GM13977 (cell line): ENCODE data around the gene ARL14EP.

Experiments used
- DNase-seq: peaks from one replicate; pipeline ENCODE4 v3.0.0; 2012; ENCODE audit warnings: low spot score
- in situ Hi-C: fragments of 300-500 bp; cut with MboI; formaldehyde crosslinking; loops from one replicate; pipeline ENCODE4 v1.12.0; 2022; ENCODE audit warnings: low sequenced_read_pairs, low pct_unique_long_range_greater_than_20kb, mixed read lengths, inconsistent platforms; ENCODE audit not compliant: unreplicated experiment
- TF ChIP-seq, protein P1 (sequence below): IDR thresholded peaks from 2 replicates; pipeline ENCODE4 v1.5.1; 2012; ENCODE audit warnings: mild to moderate bottlenecking, control low read depth; ENCODE audit not compliant: insufficient read depth; ENCODE audit errors: extremely low read depth, missing control alignments

The ARL14EP gene

DNA sequence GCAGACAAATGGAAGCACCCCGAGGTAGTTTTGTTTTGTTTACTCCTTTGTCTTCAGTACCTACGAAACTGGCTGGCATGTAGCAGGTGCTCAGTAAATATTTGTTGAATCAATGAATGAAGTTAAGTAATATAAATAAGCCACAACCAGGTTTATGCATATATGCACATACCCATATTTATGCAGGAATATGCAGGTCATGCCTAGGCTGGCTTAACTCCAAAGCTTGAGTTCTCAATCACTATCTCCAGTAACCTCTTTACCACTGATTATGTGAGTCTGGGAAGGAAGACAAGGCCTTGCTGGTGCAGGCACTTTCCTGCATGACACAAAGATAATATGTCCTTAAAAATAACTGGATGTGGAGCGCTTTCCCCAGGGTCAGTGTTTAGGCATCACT lies 27.5 kb downstream of the ARL14EP start:
- TF ChIP-seq, protein P1, sequence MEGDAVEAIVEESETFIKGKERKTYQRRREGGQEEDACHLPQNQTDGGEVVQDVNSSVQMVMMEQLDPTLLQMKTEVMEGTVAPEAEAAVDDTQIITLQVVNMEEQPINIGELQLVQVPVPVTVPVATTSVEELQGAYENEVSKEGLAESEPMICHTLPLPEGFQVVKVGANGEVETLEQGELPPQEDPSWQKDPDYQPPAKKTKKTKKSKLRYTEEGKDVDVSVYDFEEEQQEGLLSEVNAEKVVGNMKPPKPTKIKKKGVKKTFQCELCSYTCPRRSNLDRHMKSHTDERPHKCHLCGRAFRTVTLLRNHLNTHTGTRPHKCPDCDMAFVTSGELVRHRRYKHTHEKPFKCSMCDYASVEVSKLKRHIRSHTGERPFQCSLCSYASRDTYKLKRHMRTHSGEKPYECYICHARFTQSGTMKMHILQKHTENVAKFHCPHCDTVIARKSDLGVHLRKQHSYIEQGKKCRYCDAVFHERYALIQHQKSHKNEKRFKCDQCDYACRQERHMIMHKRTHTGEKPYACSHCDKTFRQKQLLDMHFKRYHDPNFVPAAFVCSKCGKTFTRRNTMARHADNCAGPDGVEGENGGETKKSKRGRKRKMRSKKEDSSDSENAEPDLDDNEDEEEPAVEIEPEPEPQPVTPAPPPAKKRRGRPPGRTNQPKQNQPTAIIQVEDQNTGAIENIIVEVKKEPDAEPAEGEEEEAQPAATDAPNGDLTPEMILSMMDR = no peak
- in situ Hi-C loops = loop anchor here (10.0 kb wide), 1 partner anchor 564 kb away; no protein-coding TSS in a partner anchor
- DNase-seq = no peak

DNA sequence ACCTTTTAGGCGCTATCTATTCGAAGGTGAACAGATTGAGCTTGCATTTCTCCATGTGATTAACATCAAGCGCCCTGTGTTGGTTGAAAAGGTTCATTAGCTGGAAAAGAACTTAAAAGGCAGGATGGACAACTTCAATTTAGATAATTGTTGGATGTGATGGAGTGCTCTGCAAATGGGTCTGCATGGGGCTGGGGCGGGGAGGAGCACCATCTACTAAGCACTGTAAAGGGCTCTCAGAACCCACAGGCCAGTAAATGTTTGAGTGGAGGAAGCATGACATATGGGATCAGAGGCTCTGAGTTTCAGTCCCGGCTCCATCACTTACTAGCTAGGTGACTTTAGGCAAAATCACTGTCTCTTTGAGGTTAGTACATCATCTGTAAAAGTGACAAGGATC lies 28.2 kb downstream of the ARL14EP start:
- in situ Hi-C loops = loop anchor here (10.0 kb wide), 1 partner anchor 564 kb away; no protein-coding TSS in a partner anchor
- DNase-seq = no peak
- TF ChIP-seq, protein P1 = no peak

DNA sequence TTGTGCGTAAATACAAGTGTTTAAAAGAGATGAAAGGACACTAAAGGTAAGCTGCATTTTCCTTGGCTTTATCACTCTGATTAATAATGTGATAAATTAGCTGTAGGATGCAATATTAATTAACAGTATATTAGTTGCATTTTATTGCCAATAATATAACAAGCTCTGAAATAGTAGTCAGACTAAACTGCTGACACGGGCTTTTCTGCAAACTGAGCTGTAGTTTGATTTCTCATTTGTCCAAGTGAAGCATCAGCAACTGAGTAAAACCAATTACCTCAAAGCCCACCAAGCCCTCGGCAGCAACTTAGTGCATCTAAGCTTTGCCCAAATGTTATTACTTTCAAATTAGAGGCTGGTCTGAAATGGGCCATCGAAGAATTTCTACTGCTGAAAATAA lies 33.5 kb downstream of the ARL14EP start:
- in situ Hi-C loops = loop anchor here (10.0 kb wide), 1 partner anchor 558 kb away; no protein-coding TSS in a partner anchor
- TF ChIP-seq, protein P1 = no peak
- no peak for DNase-seq

DNA sequence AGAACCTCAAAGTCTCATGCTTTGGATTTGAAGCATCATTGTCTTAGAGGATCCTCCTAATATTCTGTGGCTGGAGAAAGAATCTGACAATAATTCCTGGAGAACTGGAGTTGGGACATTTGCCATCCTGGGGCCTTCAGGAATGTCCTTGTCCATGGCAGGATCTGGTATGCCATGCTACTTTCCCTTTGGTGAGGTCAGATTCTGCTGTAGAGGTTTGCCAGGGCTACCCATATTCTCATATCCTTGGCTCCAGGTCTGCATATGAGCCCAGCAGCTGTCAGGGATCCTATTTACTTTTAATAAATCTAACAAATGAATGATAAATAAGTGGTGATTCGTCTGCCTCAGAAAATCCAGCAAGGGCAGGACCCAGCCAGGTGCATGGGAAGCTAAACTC lies 35.0 kb downstream of the ARL14EP start:
- TF ChIP-seq, protein P1 = no peak
- DNase-seq = no peak
- in situ Hi-C loops = loop anchor here (10.0 kb wide), 1 partner anchor 557 kb away; no protein-coding TSS in a partner anchor

DNA sequence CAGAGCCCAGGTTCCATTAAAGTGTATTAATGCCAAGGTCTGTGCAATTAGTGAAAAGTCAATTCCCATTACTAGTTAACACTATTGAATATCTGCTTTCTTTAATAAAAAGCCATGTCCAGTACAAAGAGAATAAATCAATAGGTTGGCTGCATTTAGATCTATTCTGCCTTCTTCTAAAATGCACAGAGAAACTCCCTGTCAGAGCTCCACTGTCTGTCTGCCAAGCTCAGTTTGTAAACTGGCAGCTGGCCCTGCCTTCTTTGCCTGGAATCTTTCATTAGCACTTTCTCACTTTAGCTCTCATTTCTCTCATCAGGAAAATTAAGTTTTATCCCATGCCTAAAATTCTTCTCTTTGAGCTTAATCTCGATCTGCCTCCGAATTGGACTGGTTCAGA lies 35.6 kb downstream of the ARL14EP start:
- TF ChIP-seq, protein P1 = no peak
- in situ Hi-C loops = loop anchor here (10.0 kb wide), 1 partner anchor 556 kb away; no protein-coding TSS in a partner anchor
- DNase-seq = no peak

DNA sequence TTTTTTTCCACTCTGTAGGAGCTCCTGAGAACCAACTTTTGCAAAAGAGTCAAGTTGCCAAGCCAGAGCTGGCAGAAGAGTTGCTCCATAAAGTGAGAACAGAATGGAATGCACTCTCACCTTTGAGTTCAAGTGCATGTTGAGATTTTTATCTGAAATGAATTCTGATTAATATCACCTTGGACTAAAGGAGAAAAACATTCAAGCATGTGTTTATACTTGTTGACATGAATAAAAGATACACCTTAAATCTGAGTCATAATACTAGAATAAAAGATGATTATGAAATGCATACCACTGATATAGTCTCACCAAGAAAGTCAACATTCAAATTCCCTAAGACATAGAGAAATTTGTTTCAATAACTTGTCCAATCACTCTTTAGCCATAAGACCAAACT lies 37.8 kb downstream of the ARL14EP start:
- in situ Hi-C loops = no loop called here
- TF ChIP-seq, protein P1 = no peak
- no peak for DNase-seq
